ENCODE data around the gene C19orf85. TPM values are rescaled to one million over a fixed set of nuclear protein-coding genes. Genes with fewer than 3 reads are reported as not detected.
"Not testable (repeated sequence)": the region's sequence is repeated elsewhere in the genome, so short reads cannot be mapped to it uniquely, and the experiment has no call there.

Gene C19orf85
- total RNA-seq, 4 donors from 2014 or later: not detected

DNA sequence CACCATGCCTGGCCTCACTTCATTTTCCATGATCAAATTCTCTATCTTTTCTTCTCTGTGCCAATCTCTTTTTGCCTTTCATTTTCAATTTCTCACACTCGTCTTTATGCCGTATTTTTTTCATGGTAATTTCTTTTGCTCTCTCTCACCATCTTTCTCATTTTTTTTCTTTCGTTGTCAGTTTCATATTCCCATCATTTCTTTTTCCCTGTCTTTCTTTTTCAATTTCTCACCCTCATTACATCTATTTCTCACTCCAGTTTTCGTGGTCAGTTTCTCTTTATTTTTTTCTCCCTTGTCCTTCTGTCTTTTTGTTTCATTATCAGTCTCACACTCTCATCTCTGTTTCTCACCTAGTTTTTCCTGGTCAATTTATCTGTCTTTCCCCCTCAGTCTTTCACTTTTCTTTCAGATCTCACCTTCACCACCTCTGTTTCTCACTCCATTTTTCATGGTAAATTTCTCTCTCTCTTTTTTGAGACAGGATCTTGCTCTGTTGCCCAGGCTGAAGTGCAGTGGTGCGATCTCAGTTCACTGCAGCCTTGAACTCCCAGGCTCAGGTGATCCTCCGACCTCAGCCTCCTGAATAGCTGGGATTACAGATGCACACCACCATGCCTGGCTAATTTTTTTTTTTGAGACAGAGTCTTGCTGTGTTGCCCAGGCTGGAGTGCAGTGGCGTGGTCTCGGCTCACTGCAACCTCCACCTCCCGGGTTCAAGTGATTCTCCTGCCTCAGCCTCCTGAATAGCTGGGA lies 37.8 kb upstream of the C19orf85 start:
- 94 to 95% methylated on average over 9 of the region's 9 CpGs for WGBS, 2 donors
- intact Hi-C loops (cut with DNase I; ENCODE audit: low total_unique reads): no loop called here
- H3K4me3 ChIP-seq (ENCODE audit: low read depth, poor library complexity, severe bottlenecking): no peak overlapping the region
- no peak for TF ChIP-seq POLR2A (IDR thresholded peaks at IDR 0.05)
- TF ChIP-seq, protein P1, sequence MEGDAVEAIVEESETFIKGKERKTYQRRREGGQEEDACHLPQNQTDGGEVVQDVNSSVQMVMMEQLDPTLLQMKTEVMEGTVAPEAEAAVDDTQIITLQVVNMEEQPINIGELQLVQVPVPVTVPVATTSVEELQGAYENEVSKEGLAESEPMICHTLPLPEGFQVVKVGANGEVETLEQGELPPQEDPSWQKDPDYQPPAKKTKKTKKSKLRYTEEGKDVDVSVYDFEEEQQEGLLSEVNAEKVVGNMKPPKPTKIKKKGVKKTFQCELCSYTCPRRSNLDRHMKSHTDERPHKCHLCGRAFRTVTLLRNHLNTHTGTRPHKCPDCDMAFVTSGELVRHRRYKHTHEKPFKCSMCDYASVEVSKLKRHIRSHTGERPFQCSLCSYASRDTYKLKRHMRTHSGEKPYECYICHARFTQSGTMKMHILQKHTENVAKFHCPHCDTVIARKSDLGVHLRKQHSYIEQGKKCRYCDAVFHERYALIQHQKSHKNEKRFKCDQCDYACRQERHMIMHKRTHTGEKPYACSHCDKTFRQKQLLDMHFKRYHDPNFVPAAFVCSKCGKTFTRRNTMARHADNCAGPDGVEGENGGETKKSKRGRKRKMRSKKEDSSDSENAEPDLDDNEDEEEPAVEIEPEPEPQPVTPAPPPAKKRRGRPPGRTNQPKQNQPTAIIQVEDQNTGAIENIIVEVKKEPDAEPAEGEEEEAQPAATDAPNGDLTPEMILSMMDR (IDR thresholded peaks at IDR 0.05): no peak
- DNase-seq (ENCODE audit: low spot score in 2 of 2): no peak

DNA sequence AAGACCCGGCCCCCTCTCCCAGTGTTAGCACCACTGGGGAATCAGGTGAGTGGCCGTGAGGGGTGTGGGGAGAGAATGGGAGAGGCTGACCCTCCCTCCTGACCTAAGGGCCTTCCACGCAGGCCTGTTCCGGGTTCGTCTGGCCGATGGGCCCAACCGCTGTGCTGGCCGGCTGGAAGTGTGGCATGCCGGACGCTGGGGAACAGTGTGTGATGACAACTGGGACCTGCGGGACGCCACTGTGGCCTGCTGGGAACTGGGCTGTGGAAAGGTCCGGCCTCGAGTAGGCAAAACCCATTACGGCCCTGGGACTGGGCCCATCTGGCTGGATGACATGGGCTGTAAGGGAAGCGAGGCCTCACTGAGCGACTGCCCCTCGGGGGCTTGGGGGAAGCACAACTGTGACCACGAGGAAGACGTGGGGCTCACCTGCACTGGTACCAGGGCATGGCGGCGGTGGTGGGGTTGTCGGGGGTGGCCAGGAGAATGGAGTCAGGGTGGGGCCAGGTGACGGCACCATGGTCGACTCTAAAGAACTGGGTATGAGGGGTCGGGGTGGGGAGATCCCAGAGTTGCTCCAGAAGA lies 35.9 kb upstream of the C19orf85 start:
- intact Hi-C loops (cut with DNase I; ENCODE audit: low total_unique reads): no loop called here

GRCh38 chr19:55498246-55498840 lies 33.8 kb upstream of the C19orf85 start:
- no peak for DNase-seq (ENCODE audit: low spot score in 2 of 2)
- intact Hi-C loops (cut with DNase I; ENCODE audit: low total_unique reads): loop anchor here (10.0 kb wide), 1 partner anchor 354 kb away; the partner anchor contains the start of gene TNNT1
- H3K4me3 ChIP-seq (ENCODE audit: low read depth, poor library complexity, severe bottlenecking): no peak overlapping the region
- TF ChIP-seq, protein P1 (IDR thresholded peaks at IDR 0.05): no peak
- no peak for TF ChIP-seq POLR2A (IDR thresholded peaks at IDR 0.05)
- 64 to 72% methylated on average over 1 to 2 of the region's 2 CpGs for whole genome bisulfite sequencing, 2 donors

More for the DNA sequence above, 35.9 kb upstream of the C19orf85 start:
- DNase-seq (ENCODE audit: low spot score in 2 of 2): no peak
- 91% methylated on average over 26 of the region's 26 CpGs for WGBS, 2 donors
- no peak overlapping the region for H3K4me3 ChIP-seq (ENCODE audit: low read depth, poor library complexity, severe bottlenecking)
- TF ChIP-seq POLR2A (IDR thresholded peaks at IDR 0.05): no peak
- TF ChIP-seq, protein P1 (IDR thresholded peaks at IDR 0.05): no peak

GRCh38 chr19:55497763-55498162 lies 33.2 kb upstream of the C19orf85 start:
- no peak for DNase-seq (ENCODE audit: low spot score in 2 of 2)
- no peak overlapping the region for H3K4me3 ChIP-seq (ENCODE audit: low read depth, poor library complexity, severe bottlenecking)
- no peak for TF ChIP-seq POLR2A (IDR thresholded peaks at IDR 0.05)
- TF ChIP-seq, protein P1 (IDR thresholded peaks at IDR 0.05): no peak
- intact Hi-C loops (cut with DNase I; ENCODE audit: low total_unique reads): loop anchor here (10.0 kb wide), 1 partner anchor 353 kb away; the partner anchor contains the start of gene TNNT1
- WGBS, 2 donors: 72 to 92% methylated on average over 5 to 13 of the region's 13 CpGs

GRCh38 chr19:55496820-55497219 lies 32.3 kb upstream of the C19orf85 start:
- DNase-seq (ENCODE audit: low spot score in 2 of 2); H3K4me3 ChIP-seq (ENCODE audit: low read depth, poor library complexity, severe bottlenecking): not testable (repeated sequence)
- intact Hi-C loops (cut with DNase I; ENCODE audit: low total_unique reads): loop anchor here (10.0 kb wide), 1 partner anchor 352 kb away; the partner anchor contains the start of gene TNNT1
- 79% methylated on average over 10 of the region's 10 CpGs for WGBS, 2 donors
